Esophagus muscularis mucosa (tissue), 4 donors: ENCODE measurements around the gene MRPL19. TPM values are rescaled to one million over a fixed set of nuclear protein-coding genes. Genes with fewer than 3 reads are reported as not detected.

ENCODE experiments used
- DNase-seq: peaks from one replicate; pipeline ENCODE4 v3.0.0-alpha.2; 2017; ENCODE audit errors: extremely low spot score
- H3K27ac ChIP-seq, 4 donors: fragments of 200-600 bp; sonication (generic); replicated peaks in 1 of 4; 1 replicate in 3 of 4; 2 replicates in 1 of 4; pipeline ENCODE4 v1.5.1; 2016 to 2019; ENCODE audit warnings: mild to moderate bottlenecking in 1 of 4
- H3K27me3 ChIP-seq, 4 donors: fragments of 200-600 bp; sonication (generic); one replicate each; pipeline versions ENCODE4 v1.5.1 to v1.6.0; 2016 to 2019
- H3K36me3 ChIP-seq, 4 donors: fragments of 200-600 bp; sonication (generic); one replicate each; pipeline ENCODE4 v1.5.1; 2016 to 2019
- H3K4me1 ChIP-seq, 4 donors: fragments of 200-600 bp; sonication (generic); one replicate each; pipeline ENCODE4 v1.5.1; 2016 to 2019
- H3K4me3 ChIP-seq, 4 donors: fragments of 200-600 bp; sonication (generic); 1 replicate in 2 of 4; 2 replicates in 2 of 4; pipeline ENCODE4 v1.5.1; 2016 to 2019; ENCODE audit warnings: mild to moderate bottlenecking in 4 of 4, moderate library complexity in 1 of 4
- H3K9me3 ChIP-seq, 4 donors: fragments of 200-600 bp; sonication (generic); 1 replicate in 3 of 4; 2 replicates in 1 of 4; pipeline ENCODE4 v1.5.1; 2016 to 2019
- EP300 ChIP-seq: sonication (generic); formaldehyde crosslinking; IDR thresholded peaks from one replicate; pipeline ENCODE4 v1.6.1; 2017; ENCODE audit warnings: antibody characterized with exemption
- POLR2A ChIP-seq: fragments of 450-650 bp; IDR thresholded peaks from one replicate; pipeline ENCODE4 v1.6.1; 2017; ENCODE audit warnings: antibody characterized with exemption, moderate library complexity, mild to moderate bottlenecking, low read depth
- POLR2AphosphoS5 ChIP-seq, 2 donors: sonication (generic); formaldehyde crosslinking; IDR thresholded peaks; one replicate each; pipeline ENCODE4 v1.6.1; 2017; ENCODE audit warnings: antibody characterized with exemption in 2 of 2
- WGBS: methylation state at CpG from one replicate; pipeline ENCODE4 v1.1.5; 2018; 5-methylcytosine and 5-hydroxymethylcytosine counted together
- intact Hi-C: fragments of 100-400 bp; cut with DNase I; formaldehyde crosslinking; loops from one replicate; pipeline ENCODE4 v1.15.1; 2023
- total RNA-seq, 4 donors: library from RNA; depleted of rRNA; stranded (reverse); fragments of >200 nt; gene quantifications; one replicate each; pipeline versions ENCODE4 v1.1.0 to v1.2.1, GENCODE V29; 2016
- TF ChIP-seq, protein P1 (sequence below), 3 experiments: fragments of 200-600 bp in 2 of 3; fragments of 450-650 bp in 1 of 3; sonication (generic) in 2 of 3; IDR thresholded peaks; one replicate each; pipeline ENCODE4 v1.5.1; 2017 to 2019; ENCODE audit warnings: antibody characterized with exemption in 3 of 3, mild to moderate bottlenecking in 2 of 3, moderate library complexity in 1 of 3

MRPL19 gene
- total RNA-seq, result 10 to 100 TPM; 24.5 to 40.5 (median 31.4) TPM

DNA sequence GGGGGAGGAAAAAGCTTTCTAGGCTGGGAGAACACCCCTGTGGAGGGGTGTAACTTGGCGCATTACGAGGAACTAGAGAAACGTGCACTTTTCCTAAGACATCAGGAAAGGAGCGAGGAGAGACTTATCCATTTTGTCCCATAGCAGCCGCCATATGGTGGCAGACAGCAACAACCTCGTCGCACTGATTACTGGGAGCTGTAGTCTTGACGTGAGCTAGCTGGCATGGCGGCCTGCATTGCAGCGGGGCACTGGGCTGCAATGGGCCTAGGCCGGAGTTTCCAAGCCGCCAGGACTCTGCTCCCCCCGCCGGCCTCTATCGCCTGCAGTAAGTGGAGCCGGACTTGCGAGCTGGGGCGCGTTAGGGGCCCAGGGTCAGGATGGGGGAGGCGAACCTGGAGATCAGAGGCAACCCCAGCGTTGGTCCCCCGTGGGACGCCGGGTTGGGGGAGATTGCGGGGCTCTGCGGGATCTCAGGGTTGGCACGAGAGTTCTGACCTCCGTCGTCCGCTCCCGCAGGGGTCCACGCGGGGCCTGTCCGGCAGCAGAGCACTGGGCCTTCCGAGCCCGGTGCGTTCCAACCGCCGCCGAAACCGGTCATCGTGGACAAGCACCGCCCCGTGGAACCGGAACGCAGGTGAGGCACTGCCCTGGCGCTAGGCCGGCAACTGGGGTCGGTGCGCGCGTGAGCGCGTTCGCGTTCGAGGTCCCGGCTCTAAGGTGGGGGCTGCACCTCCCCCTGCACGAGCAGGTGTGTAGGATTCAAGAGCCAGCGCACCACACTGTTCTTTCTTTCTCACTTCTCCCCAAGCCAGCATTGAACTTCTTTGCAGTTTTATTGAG, at the start of gene MRPL19:
Gene MRPL19, plus strand, starts transcription at position 201 of the 843 bp plus-strand sequence. Its CDS starts 25 bp downstream, at position 226.
- peak within 1 kb of the TSS; percentile 70 to 83 (median 76) for H3K27ac ChIP-seq
- under 1% methylated on average over 21 of the region's 60 CpGs for WGBS
- H3K4me3 ChIP-seq, result peak within 1 kb of the TSS; percentile 87 to 96 (median 92)

DNA sequence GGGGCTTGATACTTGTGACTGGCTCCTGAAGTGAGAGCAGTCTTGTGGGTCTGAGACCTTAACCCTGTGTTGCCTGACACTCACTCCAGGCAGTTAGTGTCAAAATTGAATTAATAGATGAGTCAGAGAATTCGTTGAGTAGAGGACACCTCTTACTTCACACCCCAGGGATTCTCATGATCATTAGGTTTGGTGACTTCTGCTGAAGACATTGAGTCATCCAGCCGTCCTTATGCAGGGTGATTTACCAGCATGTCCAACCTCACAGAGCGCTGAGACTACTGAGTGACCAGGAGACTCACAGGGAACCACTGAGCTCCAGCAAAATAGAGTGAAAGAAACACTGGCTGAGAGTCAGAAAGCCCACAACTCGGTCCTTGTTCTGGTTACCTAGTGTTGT, 49.8 kb upstream of the MRPL19 start:
- H3K9me3 ChIP-seq, result no peaks in the 10 kb centered on the region
- DNase-seq, result no peak
- no peaks in the 10 kb centered on the region for H3K4me1 ChIP-seq
- TF ChIP-seq, protein P1, sequence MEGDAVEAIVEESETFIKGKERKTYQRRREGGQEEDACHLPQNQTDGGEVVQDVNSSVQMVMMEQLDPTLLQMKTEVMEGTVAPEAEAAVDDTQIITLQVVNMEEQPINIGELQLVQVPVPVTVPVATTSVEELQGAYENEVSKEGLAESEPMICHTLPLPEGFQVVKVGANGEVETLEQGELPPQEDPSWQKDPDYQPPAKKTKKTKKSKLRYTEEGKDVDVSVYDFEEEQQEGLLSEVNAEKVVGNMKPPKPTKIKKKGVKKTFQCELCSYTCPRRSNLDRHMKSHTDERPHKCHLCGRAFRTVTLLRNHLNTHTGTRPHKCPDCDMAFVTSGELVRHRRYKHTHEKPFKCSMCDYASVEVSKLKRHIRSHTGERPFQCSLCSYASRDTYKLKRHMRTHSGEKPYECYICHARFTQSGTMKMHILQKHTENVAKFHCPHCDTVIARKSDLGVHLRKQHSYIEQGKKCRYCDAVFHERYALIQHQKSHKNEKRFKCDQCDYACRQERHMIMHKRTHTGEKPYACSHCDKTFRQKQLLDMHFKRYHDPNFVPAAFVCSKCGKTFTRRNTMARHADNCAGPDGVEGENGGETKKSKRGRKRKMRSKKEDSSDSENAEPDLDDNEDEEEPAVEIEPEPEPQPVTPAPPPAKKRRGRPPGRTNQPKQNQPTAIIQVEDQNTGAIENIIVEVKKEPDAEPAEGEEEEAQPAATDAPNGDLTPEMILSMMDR (IDR thresholded peaks at IDR 0.05), result no peak
- TF ChIP-seq POLR2A (no peak), EP300 (no peak), POLR2AphosphoS5 (IDR thresholded peaks at IDR 0.05) (no peak)
- WGBS, result 78% methylated on average over 4 of the region's 4 CpGs
- H3K4me3 ChIP-seq, result no peak overlapping the region
- H3K36me3 ChIP-seq, result no peaks in the 10 kb centered on the region
- intact Hi-C loops, result no loop called here
- no peaks in the 10 kb centered on the region for H3K27me3 ChIP-seq
- H3K27ac ChIP-seq, result no peak overlapping the region

More for the DNA sequence above, at the start of gene MRPL19:
- TF ChIP-seq, protein P1 (IDR thresholded peaks at IDR 0.05), result peak in 1 of 3 experiments; percentile 3
- TF ChIP-seq POLR2A, result no peak
- peak; percentile 84 to 92 for TF ChIP-seq POLR2AphosphoS5 (IDR thresholded peaks at IDR 0.05)
- no peak for TF ChIP-seq EP300
- H3K9me3 ChIP-seq, result no peaks in the 10 kb centered on the region
- H3K36me3 ChIP-seq, result peaks cover 6 to 25% (median 18%) of the 10 kb centered on the region in 4 donors
- no peaks in the 10 kb centered on the region for H3K27me3 ChIP-seq
- intact Hi-C loops, result loop anchor here (5.0 kb wide), 1 partner anchor 60 kb away; no protein-coding TSS in a partner anchor
- peak; percentile 95 for DNase-seq
- H3K4me1 ChIP-seq, result peaks cover 14 to 31% (median 27%) of the 10 kb centered on the region in 4 donors

DNA sequence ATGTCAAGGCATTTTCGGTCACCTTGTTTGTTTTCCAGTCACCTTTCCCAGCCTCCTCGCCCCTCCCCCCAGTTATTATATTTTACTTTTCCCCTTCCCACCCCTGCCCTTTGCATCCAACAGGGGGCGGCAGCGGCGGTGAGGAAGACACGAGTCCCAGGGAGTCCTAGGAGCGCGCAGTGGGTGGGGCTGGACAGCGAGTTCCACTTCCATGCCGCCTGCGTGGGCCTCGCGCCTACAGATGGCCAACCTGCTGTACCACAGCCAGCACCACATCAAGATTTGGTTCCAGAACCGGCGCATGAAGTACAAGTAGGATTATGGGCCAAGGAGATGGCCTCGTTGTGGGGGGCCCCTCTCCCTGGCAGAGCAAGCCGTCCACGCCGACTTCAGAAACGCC, 48.6 kb upstream of the MRPL19 start:
- no peak for DNase-seq
- intact Hi-C loops, result no loop called here
- 90% methylated on average over 19 of the region's 20 CpGs for WGBS
- no peaks in the 10 kb centered on the region for H3K4me1 ChIP-seq
- no peak for TF ChIP-seq POLR2AphosphoS5 (IDR thresholded peaks at IDR 0.05)
- no peak for TF ChIP-seq POLR2A
- TF ChIP-seq, protein P1 (IDR thresholded peaks at IDR 0.05), result no peak
- no peak for TF ChIP-seq EP300
- H3K27me3 ChIP-seq, result no peaks in the 10 kb centered on the region
- H3K4me3 ChIP-seq, result no peak overlapping the region
- H3K9me3 ChIP-seq, result no peaks in the 10 kb centered on the region
- no peaks in the 10 kb centered on the region for H3K36me3 ChIP-seq
- H3K27ac ChIP-seq, result no peak overlapping the region

DNA sequence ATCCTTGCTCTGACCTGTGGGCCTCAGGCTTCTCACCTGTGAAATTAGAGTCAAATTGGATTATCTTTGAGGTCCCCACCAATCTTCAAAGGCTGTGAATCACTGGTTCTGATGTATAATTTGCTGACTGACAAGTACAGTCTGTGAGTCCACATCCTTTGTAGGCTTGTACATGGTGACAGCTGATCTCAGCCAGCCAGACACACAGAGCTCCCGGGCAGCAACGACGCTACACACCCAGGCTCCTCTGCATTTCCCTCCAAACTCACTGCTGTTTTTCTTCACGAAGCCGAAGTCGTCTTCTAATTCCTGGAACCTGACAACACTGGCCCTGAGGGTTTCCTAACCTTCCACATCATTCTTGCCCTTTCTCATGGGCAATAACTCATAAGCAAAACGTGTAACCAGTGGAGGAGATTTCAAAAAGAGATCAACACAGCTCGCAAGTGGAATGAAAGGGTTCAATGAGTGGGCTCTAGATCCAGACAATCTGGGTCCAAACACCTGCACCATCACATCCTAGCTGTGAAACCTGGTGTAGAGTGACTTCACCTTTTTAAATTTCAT, 47.9 kb upstream of the MRPL19 start:
- Histone ChIP-seq H3K27ac (no peak overlapping the region), H3K4me3 (no peak overlapping the region), H3K27me3 (no peaks in the 10 kb centered on the region), H3K4me1 (no peaks in the 10 kb centered on the region), H3K9me3 (no peaks in the 10 kb centered on the region), H3K36me3 (no peaks in the 10 kb centered on the region)
- DNase-seq, result no peak
- intact Hi-C loops, result no loop called here
- no peak for TF ChIP-seq POLR2AphosphoS5 (IDR thresholded peaks at IDR 0.05)
- TF ChIP-seq EP300, result no peak
- TF ChIP-seq, protein P1 (IDR thresholded peaks at IDR 0.05), result no peak
- 79% methylated on average over 8 of the region's 8 CpGs for WGBS
